GM21786 (cell line): ENCODE measurements around the gene TMEM229B.

ENCODE experiments used
- ATAC-seq: cut with Tn5 transposase; IDR thresholded peaks from one replicate; pipeline ENCODE4 v1.9.1; 2021; ENCODE audit not compliant: unreplicated experiment

Gene TMEM229B

GRCh38 chr14:67426161-67426560 lies 62.4 kb downstream of the TMEM229B start:
- no peak for ATAC-seq

- ATAC-seq: no peak
These were observed 62.9 kb downstream of the TMEM229B start for GRCh38 chr14:67425608-67426007.

GRCh38 chr14:67424539-67424938 lies 64.0 kb downstream of the TMEM229B start:
- ATAC-seq: no peak

DNA sequence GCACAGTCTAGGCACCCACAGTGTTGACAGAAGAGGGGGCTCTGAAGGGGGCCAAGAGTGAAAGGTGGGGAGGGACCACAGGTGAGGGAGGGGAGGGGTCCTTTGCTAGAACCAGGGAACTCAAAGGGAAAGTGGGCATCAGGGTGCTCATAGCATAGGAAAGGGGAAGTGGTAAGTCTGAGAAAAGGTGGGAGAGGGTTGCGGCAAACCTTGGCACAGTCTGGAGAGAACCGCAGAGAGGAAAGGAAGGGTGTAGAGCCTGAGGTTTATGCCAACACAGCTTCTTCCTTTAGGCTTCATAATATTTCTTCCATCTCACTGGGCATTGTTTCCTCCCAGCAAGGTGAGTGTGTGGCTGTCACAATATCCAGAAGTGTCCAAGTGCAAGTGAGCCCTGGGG lies 65.1 kb downstream of the TMEM229B start:
- ATAC-seq: no peak

- no peak for ATAC-seq
These were observed 66.9 kb downstream of the TMEM229B start for GRCh38 chr14:67421356-67422224.
